GM19372 (cell line): ENCODE data around the gene DCAF15.
"Not testable (repeated sequence)": the region's sequence is repeated elsewhere in the genome, so short reads cannot be mapped to it uniquely, and the experiment has no call there.

Experiments
- ATAC-seq: cut with Tn5 transposase; IDR thresholded peaks from one replicate; pipeline ENCODE4 v1.9.1; 2021; ENCODE audit warnings: mild to moderate bottlenecking, low read depth, moderate library complexity; ENCODE audit not compliant: unreplicated experiment

Gene DCAF15, protein sequence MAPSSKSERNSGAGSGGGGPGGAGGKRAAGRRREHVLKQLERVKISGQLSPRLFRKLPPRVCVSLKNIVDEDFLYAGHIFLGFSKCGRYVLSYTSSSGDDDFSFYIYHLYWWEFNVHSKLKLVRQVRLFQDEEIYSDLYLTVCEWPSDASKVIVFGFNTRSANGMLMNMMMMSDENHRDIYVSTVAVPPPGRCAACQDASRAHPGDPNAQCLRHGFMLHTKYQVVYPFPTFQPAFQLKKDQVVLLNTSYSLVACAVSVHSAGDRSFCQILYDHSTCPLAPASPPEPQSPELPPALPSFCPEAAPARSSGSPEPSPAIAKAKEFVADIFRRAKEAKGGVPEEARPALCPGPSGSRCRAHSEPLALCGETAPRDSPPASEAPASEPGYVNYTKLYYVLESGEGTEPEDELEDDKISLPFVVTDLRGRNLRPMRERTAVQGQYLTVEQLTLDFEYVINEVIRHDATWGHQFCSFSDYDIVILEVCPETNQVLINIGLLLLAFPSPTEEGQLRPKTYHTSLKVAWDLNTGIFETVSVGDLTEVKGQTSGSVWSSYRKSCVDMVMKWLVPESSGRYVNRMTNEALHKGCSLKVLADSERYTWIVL

DNA sequence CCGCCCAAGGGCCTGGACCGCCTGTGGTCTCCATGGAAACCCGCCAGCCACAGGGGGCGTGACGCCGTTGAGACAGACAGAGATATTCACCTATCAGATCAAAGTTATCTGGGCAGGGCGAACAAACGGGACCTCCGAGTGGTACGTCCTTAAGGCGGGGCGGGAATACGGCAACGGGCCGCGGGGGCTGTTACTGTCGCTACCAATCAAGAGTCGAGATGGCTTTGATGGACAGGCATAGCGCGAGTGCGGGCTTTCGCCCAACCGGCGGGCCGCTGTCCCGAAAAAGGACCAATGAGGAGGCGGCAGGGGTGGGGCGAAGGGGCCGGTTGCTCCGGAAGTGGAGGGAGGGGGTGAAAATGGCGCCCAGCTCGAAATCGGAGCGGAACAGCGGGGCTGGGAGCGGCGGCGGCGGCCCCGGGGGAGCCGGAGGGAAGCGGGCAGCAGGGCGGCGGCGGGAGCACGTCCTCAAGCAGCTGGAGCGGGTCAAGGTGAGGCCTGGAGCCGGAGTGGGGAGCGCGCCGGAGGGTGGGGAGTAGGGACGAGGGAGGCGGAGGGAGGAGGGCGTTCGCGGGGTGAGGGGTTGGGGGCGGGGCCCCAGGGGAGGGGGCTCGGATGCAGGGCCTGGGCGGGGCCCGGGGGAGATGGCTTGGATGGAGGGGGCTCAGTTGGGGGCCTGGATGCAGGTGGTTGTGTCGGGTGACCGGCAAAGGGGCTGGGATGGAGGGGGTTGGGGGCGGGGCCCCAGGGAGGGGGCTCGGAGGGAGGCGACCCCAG is at the start of gene DCAF15:
DCAF15 (plus strand) TSS at position 356 of the 777 bp plus-strand sequence; CDS start at position 360, 4 bp downstream.
- peak; percentile 97 for ATAC-seq

DNA sequence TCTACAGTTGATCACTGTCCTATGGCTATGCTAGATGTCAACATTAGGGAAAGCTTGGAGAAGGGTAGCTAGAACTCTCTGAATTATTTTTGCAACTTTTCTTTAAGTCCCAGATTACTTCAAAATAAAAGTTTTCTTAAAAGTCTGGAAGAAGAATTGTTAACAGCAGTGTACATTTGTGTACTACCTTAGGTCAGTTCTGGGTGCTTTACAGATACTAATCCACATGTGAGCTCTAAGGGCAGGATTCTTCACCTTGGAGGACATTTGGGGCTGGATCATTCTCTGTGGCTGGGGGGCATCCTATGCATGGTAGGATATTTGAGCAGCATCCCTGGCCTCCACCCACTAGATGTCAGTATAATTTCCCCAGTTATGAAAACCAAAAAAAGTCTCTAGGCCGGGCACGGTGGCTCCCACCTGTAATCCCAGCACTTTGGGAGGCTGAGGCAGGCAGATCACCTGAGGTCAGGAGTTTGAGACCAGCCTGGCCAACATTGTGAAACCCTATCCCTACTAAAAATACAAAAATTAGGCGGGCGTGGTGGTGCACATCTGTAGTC is 49.2 kb upstream of the DCAF15 start:
- no peak for ATAC-seq

DNA sequence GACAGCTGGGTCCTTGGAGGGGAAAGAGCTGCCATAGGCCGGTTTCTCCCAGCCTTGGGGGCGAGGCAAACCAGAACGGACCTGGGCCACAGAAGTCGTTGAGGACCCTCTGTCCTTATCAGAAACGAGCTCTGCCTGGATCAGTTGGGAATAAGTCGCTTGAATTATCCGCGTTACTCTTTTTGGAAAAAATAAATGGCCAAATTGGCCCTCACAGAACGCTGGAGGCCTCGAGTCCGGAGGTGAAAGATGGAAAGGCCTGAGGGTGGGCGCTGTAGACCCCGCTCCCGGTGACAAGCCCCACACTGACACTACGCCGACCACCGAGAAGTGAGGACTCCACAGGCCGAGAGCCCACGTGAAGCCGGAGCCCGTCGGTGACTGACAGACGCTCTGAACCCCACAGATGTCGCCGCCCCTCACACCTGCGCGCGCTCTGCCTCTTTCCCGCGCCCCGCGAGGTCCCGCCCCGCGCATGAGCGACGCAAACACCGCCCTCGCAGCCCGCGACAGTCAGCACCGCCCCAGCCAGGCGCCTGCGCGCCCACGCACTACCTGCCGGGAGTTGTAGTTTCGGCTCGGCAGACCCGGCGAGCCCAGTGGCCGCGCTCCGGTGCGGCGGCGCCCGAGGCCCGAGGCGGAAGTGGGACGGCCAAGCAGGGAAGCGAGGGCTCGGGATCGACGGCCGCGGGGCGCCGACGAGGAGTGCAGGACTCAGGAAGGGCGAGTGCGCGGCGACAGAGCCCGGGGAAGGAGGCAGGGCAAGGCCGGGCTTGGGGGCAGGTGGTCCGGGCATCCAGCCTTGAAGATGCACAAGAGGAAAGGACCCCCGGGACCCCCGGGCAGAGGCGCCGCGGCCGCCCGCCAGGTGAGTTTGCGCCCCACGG is 46.4 kb upstream of the DCAF15 start, which contains the start of the genes BRME1 and CC2D1A:
BRME1 (minus strand) TSS at position 484 of the 887 bp plus-strand sequence. CDS start 1,225 bp downstream, outside the sequence.
CC2D1A (plus strand) TSS at position 568 of the 887 bp plus-strand sequence; CDS start at position 809, 241 bp downstream.
- ATAC-seq, result peak; percentile 93

DNA sequence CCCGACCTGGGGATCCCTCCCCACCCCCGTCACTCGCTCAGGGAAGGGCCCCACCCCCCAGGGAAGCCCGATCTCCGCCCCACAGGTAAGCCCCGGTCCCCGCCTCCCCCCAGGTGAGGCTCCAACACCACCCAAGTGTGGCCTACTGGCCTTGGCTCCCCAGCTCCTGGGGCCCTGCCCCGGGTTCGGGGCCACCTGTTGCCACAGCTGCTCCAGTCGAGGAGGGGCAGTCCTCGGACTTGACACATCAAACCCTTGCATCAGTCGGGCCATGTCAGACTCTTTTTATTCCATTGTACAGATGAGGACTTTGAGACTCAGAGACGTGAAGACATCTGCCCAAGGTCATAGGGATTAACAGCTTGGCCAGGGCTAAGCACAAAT is 45.8 kb upstream of the DCAF15 start:
- no peak for ATAC-seq

DNA sequence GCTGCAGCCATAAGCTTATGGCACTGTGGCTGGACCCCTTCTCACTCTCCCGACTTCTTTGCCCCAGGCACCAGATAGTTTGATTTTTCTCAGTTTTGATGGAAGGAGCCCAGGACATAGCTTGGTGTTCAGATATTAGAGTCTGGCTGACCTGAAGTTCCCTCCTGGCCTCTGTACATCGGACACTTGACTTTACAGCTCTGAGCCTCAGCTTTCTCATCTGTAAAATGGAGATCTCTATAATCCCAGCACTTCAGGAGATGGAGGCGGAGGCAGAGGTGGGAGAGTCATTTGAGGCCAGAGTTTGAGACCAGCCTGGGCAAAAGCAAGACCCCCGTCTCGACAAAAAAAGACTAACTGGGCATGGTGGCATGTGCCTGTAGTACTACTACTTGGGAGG is 45.4 kb upstream of the DCAF15 start:
- no peak for ATAC-seq

DNA sequence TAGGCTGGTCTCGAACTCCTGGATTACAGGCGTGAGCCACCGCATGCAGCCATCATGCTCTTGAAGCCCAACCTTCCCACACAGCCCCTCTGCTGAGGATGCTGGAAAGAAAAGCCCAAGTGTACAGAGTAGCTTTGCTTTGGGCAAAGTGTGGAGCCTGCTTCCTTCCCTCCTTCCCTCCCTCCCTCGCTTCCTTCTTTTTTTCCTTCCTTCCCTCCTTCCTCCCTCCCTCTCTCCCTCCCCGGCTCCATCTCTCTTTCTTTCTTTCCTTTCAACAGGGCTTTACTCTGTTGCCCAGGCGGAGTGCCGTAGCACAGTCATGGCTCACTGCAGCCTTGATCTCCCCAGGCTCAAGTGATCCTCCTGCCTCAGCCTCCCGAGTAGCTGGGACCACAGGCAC is 43.6 kb upstream of the DCAF15 start:
- ATAC-seq, result no peak

DNA sequence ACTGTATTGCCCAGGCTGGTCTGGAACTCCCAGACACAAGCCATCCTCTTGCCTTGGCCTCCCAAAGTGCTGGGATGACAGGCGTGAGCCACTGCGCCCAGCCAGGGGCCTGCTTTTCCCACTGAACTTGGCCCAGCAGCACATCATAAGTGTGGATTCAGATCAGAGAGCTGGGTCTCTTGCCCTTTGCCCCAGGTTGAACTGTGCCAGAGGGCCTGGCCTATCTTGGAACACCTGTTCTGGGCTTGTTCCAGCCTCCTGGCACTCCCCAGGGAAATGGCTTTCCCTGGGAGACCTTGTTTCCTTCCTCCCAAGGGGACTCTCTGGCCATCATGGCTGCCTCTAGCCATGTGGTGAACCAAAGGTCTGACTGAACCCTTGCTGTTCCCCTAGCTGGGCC is 42.9 kb upstream of the DCAF15 start:
- no peak for ATAC-seq

DNA sequence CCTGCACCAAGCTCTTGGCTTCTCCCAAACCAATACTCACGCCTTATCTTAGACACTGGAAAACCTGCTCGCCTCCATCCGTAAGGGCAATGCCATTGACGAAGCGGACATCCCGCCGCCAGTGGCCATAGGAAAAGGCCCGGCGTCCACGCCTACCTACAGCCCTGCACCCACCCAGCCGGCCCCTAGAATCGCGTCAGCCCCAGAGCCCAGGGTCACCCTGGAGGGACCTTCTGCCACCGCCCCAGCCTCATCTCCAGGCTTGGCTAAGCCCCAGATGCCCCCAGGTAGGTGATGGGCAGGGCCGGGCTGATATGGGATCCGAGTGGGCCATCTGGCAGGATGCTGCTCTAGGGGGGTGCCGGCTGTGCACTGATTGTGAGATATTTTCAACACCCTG is 39.0 kb upstream of the DCAF15 start:
- ATAC-seq, result no peak

DNA sequence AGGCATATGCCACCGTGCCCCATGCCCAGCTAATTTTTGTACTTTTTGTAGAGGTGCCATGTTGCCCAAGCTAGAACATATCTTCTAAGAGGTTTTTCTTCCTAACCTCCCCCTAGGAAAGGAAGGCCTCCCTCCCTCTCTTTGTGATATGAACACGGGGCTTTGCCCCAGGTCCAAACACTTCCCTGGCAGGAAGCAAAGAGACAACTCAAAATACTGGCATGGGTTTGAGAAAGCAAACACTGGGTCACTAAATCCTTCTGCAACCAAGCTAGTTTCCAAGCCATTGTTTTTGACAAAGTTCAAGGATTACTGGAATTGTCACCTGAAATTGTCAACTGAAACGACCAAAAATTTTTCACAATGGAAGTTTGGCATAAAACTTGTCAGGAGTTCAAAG is 37.5 kb upstream of the DCAF15 start:
- no peak for ATAC-seq

DNA sequence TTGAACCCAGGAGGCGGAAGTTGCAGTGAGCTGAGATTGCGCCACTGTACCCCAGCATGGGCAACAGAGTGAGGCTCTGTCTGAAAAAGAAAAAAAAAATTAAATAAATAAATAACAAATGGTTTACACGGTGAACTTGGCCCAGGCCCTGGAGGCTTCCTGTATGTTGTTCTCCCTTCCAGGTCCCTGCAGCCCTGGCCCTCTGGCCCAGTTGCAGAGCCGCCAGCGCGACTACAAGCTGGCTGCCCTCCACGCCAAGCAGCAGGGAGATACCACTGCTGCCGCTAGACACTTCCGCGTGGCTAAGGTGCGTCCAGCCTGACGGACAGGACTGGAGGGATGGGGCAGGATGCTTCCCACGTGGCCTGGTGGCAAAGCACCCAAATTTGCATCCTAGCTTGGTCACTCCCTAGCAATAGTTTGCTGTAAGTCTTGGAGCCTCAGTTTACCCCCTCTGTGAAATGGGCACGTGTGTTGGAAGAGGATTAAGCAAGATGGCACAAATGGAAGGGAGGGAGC is 34.4 kb upstream of the DCAF15 start:
- ATAC-seq, result no peak

DNA sequence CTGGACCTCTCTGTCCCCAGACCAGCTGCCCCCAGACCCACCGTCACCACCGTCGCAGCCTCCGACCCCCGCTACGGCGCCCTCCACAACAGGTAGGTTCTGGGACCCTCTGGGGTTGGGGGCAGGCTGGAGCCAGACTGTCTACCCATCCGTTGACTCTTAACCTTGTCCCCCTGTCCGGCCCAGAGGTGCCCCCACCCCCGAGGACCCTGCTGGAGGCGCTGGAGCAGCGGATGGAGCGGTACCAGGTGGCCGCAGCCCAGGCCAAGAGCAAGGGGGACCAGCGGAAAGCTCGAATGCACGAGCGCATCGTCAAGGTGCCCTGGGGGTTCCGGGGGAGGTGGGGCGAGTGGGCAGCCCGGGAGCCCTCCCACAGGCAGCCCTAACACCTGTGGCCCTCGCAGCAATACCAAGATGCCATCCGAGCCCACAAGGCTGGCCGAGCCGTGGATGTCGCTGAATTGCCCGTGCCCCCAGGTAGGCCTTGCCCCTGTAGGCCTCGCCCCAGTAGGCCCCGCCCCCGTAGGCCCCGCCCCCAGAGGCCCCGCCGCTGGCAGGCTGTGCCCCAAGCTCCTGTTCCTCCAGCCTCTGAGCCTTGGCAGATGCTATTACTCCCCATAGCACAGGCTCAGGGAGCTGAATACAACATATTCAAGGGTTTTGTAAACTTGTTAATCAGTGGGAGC is 33.4 kb upstream of the DCAF15 start:
- no peak for ATAC-seq

DNA sequence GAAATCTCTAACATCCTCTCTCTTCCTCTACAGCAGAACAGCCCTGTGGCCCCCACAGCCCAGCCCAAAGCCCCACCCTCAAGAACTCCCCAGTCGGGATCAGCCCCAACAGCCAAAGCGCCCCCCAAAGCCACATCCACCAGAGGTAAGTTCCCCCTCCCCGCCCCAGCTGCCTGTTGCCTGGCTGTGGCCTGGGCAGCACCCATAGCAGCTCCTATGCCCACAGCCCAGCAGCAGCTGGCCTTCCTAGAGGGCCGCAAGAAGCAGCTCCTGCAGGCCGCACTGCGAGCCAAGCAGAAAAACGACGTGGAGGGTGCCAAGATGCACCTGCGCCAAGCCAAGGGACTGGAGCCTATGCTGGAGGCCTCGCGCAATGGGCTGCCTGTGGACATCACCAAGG is 31.8 kb upstream of the DCAF15 start:
- no peak for ATAC-seq

DNA sequence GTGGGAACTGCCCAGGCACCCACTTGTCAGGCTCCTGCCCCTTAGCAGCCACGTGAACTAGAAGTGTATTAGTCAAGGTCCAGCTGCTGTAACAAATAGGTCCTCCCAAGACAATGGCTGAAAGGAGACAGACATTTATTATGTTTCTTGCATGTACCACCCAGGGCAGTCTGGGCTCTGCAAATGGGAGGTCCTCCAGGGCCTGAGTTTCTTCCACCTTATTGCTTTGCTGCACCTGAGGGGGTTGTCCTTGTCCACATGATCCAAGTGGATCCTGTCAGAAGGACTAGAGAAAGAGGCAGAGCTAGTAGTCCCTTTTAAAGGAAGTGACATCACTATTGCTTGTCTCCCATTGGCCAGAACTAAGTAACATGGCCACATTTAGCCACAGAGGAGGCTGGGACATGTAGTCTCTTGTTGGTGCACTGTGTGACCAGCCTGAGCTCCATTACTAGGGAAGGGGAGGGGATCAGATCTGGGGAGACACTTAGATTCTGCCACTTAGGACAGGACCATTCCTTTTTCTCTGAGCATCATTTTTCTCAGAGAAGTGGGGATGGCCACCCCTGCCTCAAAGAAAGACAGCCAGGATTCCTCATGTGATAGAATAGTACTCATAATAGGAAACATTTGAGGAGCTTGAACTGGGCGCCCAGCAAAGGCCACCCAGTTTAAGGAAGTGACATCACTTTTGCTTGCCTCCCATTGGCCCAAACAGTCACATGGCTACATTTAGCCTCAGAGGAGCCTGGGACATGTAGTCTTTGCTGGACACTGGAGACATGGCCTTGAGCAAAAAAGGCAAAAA is 31.2 kb upstream of the DCAF15 start:
- no peak for ATAC-seq

DNA sequence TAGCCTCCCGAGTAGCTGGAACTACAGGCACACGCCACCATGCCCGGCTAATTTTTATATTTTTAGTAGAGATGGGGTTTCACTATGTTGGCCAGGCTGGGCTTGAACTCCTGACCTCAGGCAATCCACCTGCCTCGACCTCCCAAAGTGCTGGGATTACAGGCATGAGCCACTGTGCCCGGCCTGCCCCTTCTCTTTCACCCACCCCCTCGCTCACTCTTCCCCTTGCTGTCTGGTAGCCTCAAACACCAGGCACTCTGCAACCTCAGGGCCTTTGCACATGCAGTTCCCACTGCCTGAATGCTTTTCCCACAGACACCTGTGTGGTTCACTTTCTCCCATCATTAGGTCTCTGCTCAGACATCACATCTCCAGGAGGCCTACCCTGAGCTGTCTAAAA is 30.2 kb upstream of the DCAF15 start:
- ATAC-seq, result not testable (repeated sequence)

DNA sequence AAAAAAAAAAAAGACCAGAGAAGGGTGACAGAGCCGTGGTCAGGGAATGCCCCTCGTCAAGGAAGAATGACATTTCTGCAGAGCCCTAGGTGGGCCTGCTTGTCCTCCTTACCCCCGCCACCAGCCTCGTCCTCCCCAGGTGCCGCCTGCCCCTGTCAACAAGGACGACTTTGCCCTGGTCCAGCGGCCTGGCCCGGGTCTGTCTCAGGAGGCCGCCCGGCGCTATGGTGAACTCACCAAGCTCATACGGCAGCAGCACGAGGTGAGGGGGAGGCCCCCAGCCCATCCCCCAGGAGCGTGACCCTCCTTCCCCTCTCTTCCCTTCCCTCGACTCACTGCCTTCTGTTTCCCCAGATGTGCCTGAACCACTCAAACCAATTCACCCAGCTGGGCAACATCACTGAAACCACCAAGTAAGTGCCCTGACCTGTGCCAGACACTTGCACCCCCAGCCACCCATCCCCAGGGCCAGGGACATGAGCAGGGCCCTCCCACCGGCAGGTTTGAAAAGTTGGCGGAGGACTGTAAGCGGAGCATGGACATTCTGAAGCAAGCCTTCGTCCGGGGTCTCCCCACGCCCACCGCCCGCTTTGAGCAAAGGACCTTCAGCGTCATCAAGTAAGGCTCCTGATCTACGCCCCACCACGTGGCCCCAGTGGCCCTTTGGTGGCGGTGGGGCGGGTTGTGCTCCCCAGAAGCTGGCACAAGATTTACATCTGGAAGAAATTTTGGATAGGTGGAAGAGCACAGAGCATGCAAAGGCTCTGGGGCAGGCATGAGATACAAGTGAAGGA is 28.9 kb upstream of the DCAF15 start:
- ATAC-seq, result no peak

DNA sequence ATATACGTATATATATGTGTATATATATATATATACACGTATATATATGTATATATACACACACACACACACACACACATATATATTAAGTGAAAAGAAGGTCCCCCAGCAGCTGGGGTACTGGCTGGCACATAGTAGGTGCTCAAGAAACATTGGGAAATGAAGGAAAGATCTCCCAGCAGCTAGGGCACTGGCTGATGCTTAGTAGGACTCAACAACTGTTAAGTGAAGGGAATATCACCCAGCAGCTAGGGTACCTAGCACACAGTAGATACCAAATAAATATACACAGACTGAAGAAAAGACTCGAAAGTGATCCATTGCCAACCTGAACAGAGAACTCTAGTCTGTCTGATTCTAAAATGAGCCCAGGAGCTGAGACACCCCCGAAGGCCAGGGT is 26.3 kb upstream of the DCAF15 start:
- ATAC-seq, result no peak

DNA sequence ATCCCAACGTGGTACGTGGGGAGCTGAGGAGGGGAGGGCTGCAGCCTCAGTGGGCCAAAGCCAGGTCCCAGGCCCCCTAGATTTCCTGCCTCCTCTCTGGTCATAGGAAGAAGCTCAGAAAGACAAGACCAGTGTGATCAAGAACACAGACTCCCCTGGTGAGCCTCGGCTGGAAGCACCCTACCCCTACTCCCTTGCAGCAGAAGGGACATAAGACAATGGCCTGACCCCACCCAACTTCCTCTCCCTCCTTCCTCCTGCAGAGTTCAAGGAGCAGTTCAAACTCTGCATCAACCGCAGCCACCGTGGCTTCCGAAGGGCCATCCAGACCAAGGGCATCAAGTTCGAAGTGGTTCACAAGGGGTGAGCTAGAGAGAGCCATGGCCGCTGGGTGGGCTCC is 25.6 kb upstream of the DCAF15 start:
- no peak for ATAC-seq
